Cardiac muscle cell (in vitro differentiated cells and primary cell): Measurements from ENCODE around the gene URB1. TPM values are rescaled to one million over a fixed set of nuclear protein-coding genes. Genes with fewer than 3 reads are reported as not detected.

Source experiments
- DNase-seq, 2 donors: peaks; one replicate each; pipeline versions ENCODE4 v3.0.0 to v3.0.0-alpha.2; 2010 to 2017; ENCODE audit warnings: low read depth in 1 of 2, low spot score in 1 of 2
- H3K27ac ChIP-seq: fragments of 200-600 bp; sonication (generic); 2 replicates; pipeline ENCODE4 v1.5.1; 2016
- H3K27me3 ChIP-seq: fragments of 200-600 bp; sonication (generic); 2 replicates; pipeline ENCODE4 v1.6.0; 2016; ENCODE audit warnings: control low read depth
- H3K36me3 ChIP-seq: fragments of 200-600 bp; sonication (generic); 2 replicates; pipeline ENCODE4 v1.5.1; 2016; ENCODE audit warnings: control low read depth
- H3K4me1 ChIP-seq: fragments of 200-600 bp; sonication (generic); 2 replicates; pipeline ENCODE4 v1.8.1; 2017; ENCODE audit warnings: low read depth, mild to moderate bottlenecking, mixed run types
- H3K4me3 ChIP-seq: fragments of 200-600 bp; sonication (generic); 2 replicates; pipeline ENCODE4 v1.5.1; 2016; ENCODE audit warnings: mild to moderate bottlenecking
- H3K9me3 ChIP-seq: fragments of 200-600 bp; sonication (generic); 2 replicates; pipeline ENCODE4 v1.5.1; 2017; ENCODE audit warnings: low read depth, mild to moderate bottlenecking, control low read depth
- CTCF ChIP-seq: IDR thresholded peaks from 2 replicates; pipeline ENCODE4 v1.5.1; 2012; ENCODE audit warnings: low read depth, mild to moderate bottlenecking, low read length
- polyA plus RNA-seq: library from polyadenylated mRNA; unstranded; fragments of >200 nt; fragmentation: Nextera tagmentation; extraction: Ambion mirVana; gene quantifications from 2 replicates; pipeline ENCODE4 v1.2.1, GENCODE V29; 2016
- total RNA-seq: library from RNA; depleted of rRNA; stranded (reverse); fragments of >200 nt; gene quantifications from 2 replicates; pipeline ENCODE4 v1.2.3, GENCODE V29; 2016

Gene URB1
- total and polyA plus RNA-seq, 2 experiments from 2014 or later = 3.7 to 13.9 TPM

GRCh38 chr21:32322676-32323075 lies 70.1 kb downstream of the URB1 start:
- H3K9me3 ChIP-seq = no peaks in the 10 kb centered on the region
- H3K27me3 ChIP-seq = no peaks in the 10 kb centered on the region
- TF ChIP-seq CTCF = no peak
- no peak overlapping the region for H3K4me3 ChIP-seq
- no peaks in the 10 kb centered on the region for H3K4me1 ChIP-seq
- peaks cover 50% of the 10 kb centered on the region for H3K36me3 ChIP-seq
- H3K27ac ChIP-seq = no peak overlapping the region
- DNase-seq = no peak

DNA sequence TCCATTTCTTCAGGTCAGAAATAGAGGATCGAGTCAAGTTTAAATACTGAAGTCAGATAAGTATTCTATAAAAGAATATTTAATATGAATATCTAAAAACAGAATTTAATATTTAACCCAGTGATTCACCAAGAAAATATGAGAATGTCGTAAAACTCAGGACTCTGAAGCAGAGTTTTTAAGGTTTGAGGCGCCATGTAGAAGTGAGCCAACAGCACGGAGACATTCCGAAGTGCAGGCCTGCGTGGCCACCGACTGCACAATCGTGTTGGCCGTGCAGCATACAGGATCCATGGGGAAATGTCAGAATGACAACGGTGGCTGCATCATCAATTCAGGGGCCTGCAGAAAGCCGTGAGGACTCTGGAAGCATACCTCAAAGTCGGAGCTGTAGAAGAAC lies 70.7 kb downstream of the URB1 start:
- Histone ChIP-seq H3K27ac (no peak overlapping the region), H3K9me3 (no peaks in the 10 kb centered on the region), H3K36me3 (peaks cover 54% of the 10 kb centered on the region), H3K27me3 (no peaks in the 10 kb centered on the region), H3K4me1 (no peaks in the 10 kb centered on the region), H3K4me3 (no peak overlapping the region)
- no peak for DNase-seq
- no peak for TF ChIP-seq CTCF

DNA sequence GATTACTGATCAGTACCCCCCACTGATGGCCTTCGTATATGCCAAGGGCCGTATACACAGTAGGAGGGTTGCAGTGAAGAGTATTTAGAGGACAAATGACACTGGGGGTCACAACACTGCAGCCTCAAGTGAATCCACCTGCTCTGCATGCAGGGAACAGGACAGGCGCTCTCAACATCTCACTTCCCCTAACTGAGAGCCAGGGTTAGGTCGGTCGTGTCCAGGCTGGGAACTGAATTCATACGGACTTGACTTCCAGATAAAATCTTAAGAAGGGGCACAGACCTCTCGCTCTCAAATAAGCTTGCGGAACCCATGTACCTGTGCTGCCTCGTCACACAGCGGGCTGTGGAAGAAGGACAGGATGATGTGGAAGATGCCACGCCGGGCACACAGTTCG lies 71.3 kb downstream of the URB1 start:
- Histone ChIP-seq H3K36me3 (peaks cover 53% of the 10 kb centered on the region), H3K4me1 (no peaks in the 10 kb centered on the region), H3K4me3 (no peak overlapping the region), H3K9me3 (no peaks in the 10 kb centered on the region), H3K27me3 (no peaks in the 10 kb centered on the region), H3K27ac (no peak overlapping the region)
- no peak for DNase-seq
- TF ChIP-seq CTCF = no peak

DNA sequence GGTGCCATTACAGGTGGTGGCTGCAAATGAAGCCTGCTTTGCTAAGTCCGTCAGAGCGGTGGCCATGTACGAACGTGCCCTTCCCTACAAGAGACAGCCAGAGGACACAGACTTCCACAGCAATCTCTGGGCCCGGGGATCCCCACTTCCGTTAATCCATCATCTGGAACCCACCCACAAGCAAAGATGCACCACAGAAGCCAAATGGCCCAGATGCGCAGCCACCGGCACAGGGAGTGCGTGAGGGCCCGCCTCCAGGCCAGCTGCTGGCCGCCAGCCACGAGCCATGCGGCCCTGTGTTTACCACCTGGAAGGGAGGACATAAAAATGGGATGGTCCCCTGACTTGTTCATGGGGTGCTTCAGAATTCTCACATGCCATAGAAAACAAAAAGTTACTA lies 72.1 kb downstream of the URB1 start:
- no peak for TF ChIP-seq CTCF
- Histone ChIP-seq H3K9me3 (no peaks in the 10 kb centered on the region), H3K4me1 (no peaks in the 10 kb centered on the region), H3K4me3 (no peak overlapping the region), H3K27me3 (no peaks in the 10 kb centered on the region), H3K27ac (no peak overlapping the region), H3K36me3 (peaks cover 53% of the 10 kb centered on the region)
- no peak for DNase-seq

DNA sequence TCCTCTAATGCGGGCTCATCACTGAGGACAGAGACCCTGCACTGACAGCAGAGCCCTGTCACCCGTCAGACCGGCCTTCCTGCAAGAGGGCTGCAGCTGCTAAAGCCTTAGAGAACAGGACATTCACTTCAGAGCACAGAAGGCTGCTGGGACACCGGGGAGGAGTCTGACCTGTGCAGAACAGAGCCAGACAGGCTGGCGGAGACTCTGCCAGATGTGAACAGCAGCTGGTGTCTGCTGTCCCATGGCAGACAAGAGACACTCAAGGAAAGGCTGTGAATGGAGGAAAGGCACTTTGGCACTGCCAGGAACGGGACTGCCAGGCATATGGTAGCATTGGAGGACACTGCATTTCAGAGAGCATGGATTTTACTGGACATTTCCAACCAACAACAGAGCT lies 72.8 kb downstream of the URB1 start:
- DNase-seq = no peak
- no peaks in the 10 kb centered on the region for H3K9me3 ChIP-seq
- no peak for TF ChIP-seq CTCF
- H3K4me3 ChIP-seq = no peak overlapping the region
- H3K4me1 ChIP-seq = no peaks in the 10 kb centered on the region
- peaks cover 53% of the 10 kb centered on the region for H3K36me3 ChIP-seq
- H3K27me3 ChIP-seq = no peaks in the 10 kb centered on the region
- no peak overlapping the region for H3K27ac ChIP-seq

DNA sequence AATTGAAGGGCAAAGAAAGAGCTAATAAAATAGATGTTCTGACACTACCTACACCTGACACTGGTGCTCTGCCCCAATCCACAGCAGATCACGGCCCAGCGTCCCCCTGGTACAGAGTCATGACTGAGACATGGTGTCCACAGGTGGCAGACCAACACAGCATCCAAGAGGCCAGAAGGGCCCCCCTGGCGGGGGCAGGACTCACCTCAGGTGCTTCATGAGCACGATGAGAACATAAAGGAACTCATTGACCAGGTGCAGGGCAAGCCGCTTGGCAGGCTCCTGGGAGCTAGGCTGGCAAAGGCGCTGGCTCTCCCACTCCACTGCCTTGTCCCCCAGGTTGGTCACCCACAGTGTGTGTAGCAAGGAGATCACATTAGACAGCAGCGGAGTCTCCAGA lies 73.8 kb downstream of the URB1 start:
- Histone ChIP-seq H3K36me3 (peaks cover 47% of the 10 kb centered on the region), H3K4me1 (no peaks in the 10 kb centered on the region), H3K27ac (no peak overlapping the region), H3K9me3 (no peaks in the 10 kb centered on the region), H3K4me3 (no peak overlapping the region), H3K27me3 (no peaks in the 10 kb centered on the region)
- DNase-seq = no peak
- no peak for TF ChIP-seq CTCF
